ENCODE data around the gene BRCC3. TPM values are rescaled to one million over a fixed set of nuclear protein-coding genes. Genes with fewer than 3 reads are reported as not detected.

Gene BRCC3
- total RNA-seq, 4 donors from 2014 or later: 11.8 to 18.6 (median 17.1) TPM

GRCh38 chrX:155056877-155057792, 14.2 kb upstream of the BRCC3 start:
- Histone ChIP-seq H3K9me3 (no peaks in the 10 kb centered on the region), H3K27ac (peak overlapping the region in 3 of 4 donors; percentile 14 to 48 (median 22)), H3K4me3 (peak overlapping the region in 2 of 4 donors; percentile 9 to 46), H3K4me1 (peaks cover 0 to 13% (median 0%) of the 10 kb centered on the region in 3 donors), H3K36me3 (peaks cover 0 to 54% (median 0%) of the 10 kb centered on the region in 3 donors), H3K27me3 (no peaks in the 10 kb centered on the region)
- TF ChIP-seq CTCF (IDR thresholded peaks at IDR 0.05): peak; percentile 60 to 72 (median 68)
- no peak for TF ChIP-seq POLR2A (IDR thresholded peaks at IDR 0.05)
- intact Hi-C loops (cut with DNase I): no loop called here
- 28 to 80% methylated on average over 2 to 23 of the region's 25 CpGs for WGBS, 2 donors
- DNase-seq: no peak

- no peaks in the 10 kb centered on the region for H3K27me3 ChIP-seq
- H3K27ac ChIP-seq: no peak overlapping the region
- TF ChIP-seq CTCF (IDR thresholded peaks at IDR 0.05) (no peak), POLR2A (IDR thresholded peaks at IDR 0.05) (no peak)
- WGBS, 2 donors: 68 to 77% methylated on average over 4 of the region's 4 CpGs
- H3K36me3 ChIP-seq: peaks cover 0 to 24% (median 0%) of the 10 kb centered on the region in 3 donors
- H3K4me3 ChIP-seq: no peak overlapping the region
- H3K4me1 ChIP-seq: peaks cover 0 to 21% (median 0%) of the 10 kb centered on the region in 3 donors
- DNase-seq: no peak
- H3K9me3 ChIP-seq: no peaks in the 10 kb centered on the region
- intact Hi-C loops (cut with DNase I): no loop called here
Measured at GRCh38 chrX:155061760-155062159, 9.5 kb upstream of the BRCC3 start.

- intact Hi-C loops (cut with DNase I): no loop called here
- no peak overlapping the region for H3K4me3 ChIP-seq
- H3K27ac ChIP-seq: no peak overlapping the region
- peaks cover 0 to 32% (median 3%) of the 10 kb centered on the region in 3 donors for H3K4me1 ChIP-seq
- no peak for DNase-seq
- H3K27me3 ChIP-seq: no peaks in the 10 kb centered on the region
- 58 to 65% methylated on average over 7 of the region's 8 CpGs for WGBS, 2 donors
- TF ChIP-seq CTCF (IDR thresholded peaks at IDR 0.05) (no peak), POLR2A (IDR thresholded peaks at IDR 0.05) (no peak)
- H3K36me3 ChIP-seq: peaks cover 0 to 18% (median 0%) of the 10 kb centered on the region in 3 donors
- H3K9me3 ChIP-seq: no peaks in the 10 kb centered on the region
Measured at GRCh38 chrX:155065035-155065734, 6.1 kb upstream of the BRCC3 start.

- Histone ChIP-seq H3K36me3 (no peaks in the 10 kb centered on the region), H3K4me1 (peaks cover 0 to 42% (median 8%) of the 10 kb centered on the region in 3 donors), H3K27ac (no peak overlapping the region), H3K4me3 (no peak overlapping the region), H3K9me3 (no peaks in the 10 kb centered on the region), H3K27me3 (no peaks in the 10 kb centered on the region)
- no peak for DNase-seq
- 17 to 50% methylated on average over 1 of the region's 1 CpG for WGBS, 2 donors
- TF ChIP-seq POLR2A (IDR thresholded peaks at IDR 0.05) (no peak), CTCF (IDR thresholded peaks at IDR 0.05) (no peak)
- intact Hi-C loops (cut with DNase I): no loop called here
Measured at GRCh38 chrX:155068165-155068564, 3.1 kb upstream of the BRCC3 start.

GRCh38 chrX:155069414-155069813, 1.9 kb upstream of the BRCC3 start:
- intact Hi-C loops (cut with DNase I): no loop called here
- Histone ChIP-seq H3K4me3 (peak overlapping the region in 3 of 4 donors; percentile 42 to 77 (median 65)), H3K4me1 (peaks cover 0 to 46% (median 8%) of the 10 kb centered on the region in 3 donors), H3K27me3 (no peaks in the 10 kb centered on the region), H3K27ac (no peak overlapping the region), H3K36me3 (no peaks in the 10 kb centered on the region), H3K9me3 (no peaks in the 10 kb centered on the region)
- no peak for DNase-seq
- no peak for TF ChIP-seq CTCF (IDR thresholded peaks at IDR 0.05)
- TF ChIP-seq POLR2A (IDR thresholded peaks at IDR 0.05): no peak
- 61 to 67% methylated on average over 1 of the region's 1 CpG for WGBS, 2 donors

All from esophagus squamous epithelium (tissue), 5 donors.